Hepatocyte (in vitro differentiated cells): ENCODE results near the gene DYNC1I2.

Experiments used
- CTCF ChIP-seq: fragments of 200-600 bp; sonication (generic); IDR thresholded peaks from 2 replicates; pipeline ENCODE4 v1.5.1; 2016; ENCODE audit warnings: antibody characterized with exemption, mild to moderate bottlenecking; ENCODE audit not compliant: poor library complexity
- EZH2 ChIP-seq: fragments of 200-600 bp; sonication (generic); IDR thresholded peaks from 2 replicates; pipeline ENCODE4 v1.6.1; 2016; ENCODE audit warnings: antibody characterized with exemption, mild to moderate bottlenecking, borderline replicate concordance
- EZH2phosphoT487 ChIP-seq: fragments of 200-600 bp; sonication (generic); IDR thresholded peaks from one replicate; pipeline ENCODE4 v1.6.1; 2018; ENCODE audit warnings: antibody characterized with exemption, mild to moderate bottlenecking, low read depth, moderate library complexity; ENCODE audit not compliant: unreplicated experiment, severe bottlenecking

- TF ChIP-seq EZH2: no peak
- no peak for TF ChIP-seq CTCF
- no peak for TF ChIP-seq EZH2phosphoT487
Observed at GRCh38 chr2:171669121-171669520, 18.1 kb upstream of the DYNC1I2 start.
